ENCODE data around the gene MAP3K12.

Gene MAP3K12

GRCh38 chr12:53431187-53431586 lies 68.1 kb downstream of the MAP3K12 start:
- no peaks in the 10 kb centered on the region for H3K9me3 ChIP-seq (ENCODE audit: control insufficient read depth, low read length)
- no peak overlapping the region for H3K27ac ChIP-seq
- no peaks in the 10 kb centered on the region for H3K27me3 ChIP-seq (ENCODE audit: control insufficient read depth, insufficient read depth, low read length)
- H3K79me2 ChIP-seq, result no peaks in the 10 kb centered on the region
- H3K4me2 ChIP-seq (ENCODE audit: low read length), result no peak overlapping the region
- H3K9ac ChIP-seq, result no peak overlapping the region
- no peak overlapping the region for H3K4me3 ChIP-seq (ENCODE audit: low read depth, low read length)
- TF ChIP-seq, protein P1, sequence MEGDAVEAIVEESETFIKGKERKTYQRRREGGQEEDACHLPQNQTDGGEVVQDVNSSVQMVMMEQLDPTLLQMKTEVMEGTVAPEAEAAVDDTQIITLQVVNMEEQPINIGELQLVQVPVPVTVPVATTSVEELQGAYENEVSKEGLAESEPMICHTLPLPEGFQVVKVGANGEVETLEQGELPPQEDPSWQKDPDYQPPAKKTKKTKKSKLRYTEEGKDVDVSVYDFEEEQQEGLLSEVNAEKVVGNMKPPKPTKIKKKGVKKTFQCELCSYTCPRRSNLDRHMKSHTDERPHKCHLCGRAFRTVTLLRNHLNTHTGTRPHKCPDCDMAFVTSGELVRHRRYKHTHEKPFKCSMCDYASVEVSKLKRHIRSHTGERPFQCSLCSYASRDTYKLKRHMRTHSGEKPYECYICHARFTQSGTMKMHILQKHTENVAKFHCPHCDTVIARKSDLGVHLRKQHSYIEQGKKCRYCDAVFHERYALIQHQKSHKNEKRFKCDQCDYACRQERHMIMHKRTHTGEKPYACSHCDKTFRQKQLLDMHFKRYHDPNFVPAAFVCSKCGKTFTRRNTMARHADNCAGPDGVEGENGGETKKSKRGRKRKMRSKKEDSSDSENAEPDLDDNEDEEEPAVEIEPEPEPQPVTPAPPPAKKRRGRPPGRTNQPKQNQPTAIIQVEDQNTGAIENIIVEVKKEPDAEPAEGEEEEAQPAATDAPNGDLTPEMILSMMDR (IDR thresholded peaks at IDR 0.05), result no peak
- H3K4me1 ChIP-seq, result peaks cover 5% of the 10 kb centered on the region
- no peaks in the 10 kb centered on the region for H3K36me3 ChIP-seq (ENCODE audit: control insufficient read depth, insufficient read depth, low read length)
- peak overlapping the region; percentile 80 for H2AFZ ChIP-seq

DNA sequence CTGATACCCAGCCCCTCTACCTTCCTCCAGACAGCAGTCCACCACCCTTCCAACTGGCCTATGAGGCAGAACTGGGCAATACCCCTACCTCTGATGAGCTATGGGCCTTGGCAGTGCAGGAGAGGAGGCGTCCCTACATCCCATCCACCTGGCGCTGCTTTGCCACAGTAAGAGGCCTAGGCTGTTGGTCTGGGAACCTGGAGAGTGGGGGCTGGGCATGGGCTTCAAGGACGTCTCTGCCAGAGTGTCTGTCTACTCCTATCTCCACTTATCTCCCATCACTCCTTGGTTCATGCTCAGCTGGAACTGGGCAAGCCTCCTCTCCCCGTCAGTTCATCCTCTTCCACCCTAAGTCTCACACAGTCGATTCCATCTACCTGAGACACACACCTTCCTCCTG lies 69.1 kb downstream of the MAP3K12 start:
- Histone ChIP-seq H3K27me3 (ENCODE audit: control insufficient read depth, insufficient read depth, low read length) (no peaks in the 10 kb centered on the region), H3K36me3 (ENCODE audit: control insufficient read depth, insufficient read depth, low read length) (no peaks in the 10 kb centered on the region), H3K9ac (no peak overlapping the region), H3K4me2 (ENCODE audit: low read length) (peak overlapping the region; percentile 23), H2AFZ (peak overlapping the region; percentile 80), H3K4me1 (peaks cover 5% of the 10 kb centered on the region), H3K27ac (no peak overlapping the region), H3K4me3 (ENCODE audit: low read depth, low read length) (no peak overlapping the region), H3K79me2 (no peaks in the 10 kb centered on the region), H3K9me3 (ENCODE audit: control insufficient read depth, low read length) (no peaks in the 10 kb centered on the region)
- TF ChIP-seq, protein P1 (IDR thresholded peaks at IDR 0.05), result no peak

Data from parathyroid adenoma (tissue), 2 donors.